Prostate gland (tissue), 2 donors: ENCODE results near the gene PLEKHJ1. TPM values are rescaled to one million over a fixed set of nuclear protein-coding genes. Genes with fewer than 3 reads are reported as not detected.

Experiments used
- DNase-seq: peaks from one replicate; pipeline ENCODE4 v3.0.0-alpha.2; 2019; ENCODE audit warnings: low spot score
- H3K27ac ChIP-seq, 2 donors: fragments of 200-600 bp; sonication (generic); 2 replicates each; pipeline ENCODE4 v1.5.1; 2017 to 2019
- H3K27me3 ChIP-seq: fragments of 200-600 bp; sonication (generic); replicated peaks from 2 replicates; pipeline ENCODE4 v1.5.1; 2019; ENCODE audit not compliant: insufficient read depth
- H3K36me3 ChIP-seq, 2 donors: fragments of 200-600 bp; sonication (generic); 1 replicate in 1 of 2; 2 replicates in 1 of 2; pipeline versions ENCODE4 v1.5.1 to v1.8.1; 2017 to 2019
- H3K4me1 ChIP-seq: fragments of 200-600 bp; sonication (generic); replicated peaks from 2 replicates; pipeline ENCODE4 v1.5.1; 2019
- H3K4me3 ChIP-seq, 2 donors: fragments of 200-600 bp; sonication (generic); 2 replicates each; pipeline ENCODE4 v1.5.1; 2017 to 2019
- H3K9me3 ChIP-seq: fragments of 200-600 bp; sonication (generic); 2 replicates; pipeline ENCODE4 v1.5.1; 2017
- POLR2A ChIP-seq: fragments of 450-650 bp; IDR thresholded peaks from one replicate; pipeline ENCODE4 v1.6.1; 2016; ENCODE audit warnings: antibody characterized with exemption, mild to moderate bottlenecking
- POLR2AphosphoS5 ChIP-seq: sonication (generic); formaldehyde crosslinking; IDR thresholded peaks from one replicate; pipeline ENCODE4 v1.6.1; 2017; ENCODE audit warnings: antibody characterized with exemption
- WGBS: methylation state at CpG from one replicate; pipeline ENCODE4 v1.1.5; 2018; 5-methylcytosine and 5-hydroxymethylcytosine counted together
- intact Hi-C: fragments of 100-400 bp; cut with DNase I; formaldehyde crosslinking; loops from one replicate; pipeline ENCODE4 v1.14.2; 2022
- total RNA-seq, 2 donors: library from RNA; depleted of rRNA; stranded (reverse); fragments of >200 nt; gene quantifications; one replicate each; pipeline ENCODE4 v1.1.0, GENCODE V29; 2016
- TF ChIP-seq, protein P1 (sequence below), 4 experiments: fragments of 200-600 bp in 2 of 4; fragments of 450-650 bp in 2 of 4; sonication (generic) in 2 of 4; IDR thresholded peaks; 1 replicate in 3 of 4; 2 replicates in 1 of 4; pipeline ENCODE4 v1.5.1; 2016 to 2019; ENCODE audit warnings: antibody characterized with exemption in 4 of 4, mild to moderate bottlenecking in 2 of 4, moderate library complexity in 2 of 4

The PLEKHJ1 gene
- total RNA-seq, 2 donors from 2014 or later = 59.4 to 91.7 TPM

DNA sequence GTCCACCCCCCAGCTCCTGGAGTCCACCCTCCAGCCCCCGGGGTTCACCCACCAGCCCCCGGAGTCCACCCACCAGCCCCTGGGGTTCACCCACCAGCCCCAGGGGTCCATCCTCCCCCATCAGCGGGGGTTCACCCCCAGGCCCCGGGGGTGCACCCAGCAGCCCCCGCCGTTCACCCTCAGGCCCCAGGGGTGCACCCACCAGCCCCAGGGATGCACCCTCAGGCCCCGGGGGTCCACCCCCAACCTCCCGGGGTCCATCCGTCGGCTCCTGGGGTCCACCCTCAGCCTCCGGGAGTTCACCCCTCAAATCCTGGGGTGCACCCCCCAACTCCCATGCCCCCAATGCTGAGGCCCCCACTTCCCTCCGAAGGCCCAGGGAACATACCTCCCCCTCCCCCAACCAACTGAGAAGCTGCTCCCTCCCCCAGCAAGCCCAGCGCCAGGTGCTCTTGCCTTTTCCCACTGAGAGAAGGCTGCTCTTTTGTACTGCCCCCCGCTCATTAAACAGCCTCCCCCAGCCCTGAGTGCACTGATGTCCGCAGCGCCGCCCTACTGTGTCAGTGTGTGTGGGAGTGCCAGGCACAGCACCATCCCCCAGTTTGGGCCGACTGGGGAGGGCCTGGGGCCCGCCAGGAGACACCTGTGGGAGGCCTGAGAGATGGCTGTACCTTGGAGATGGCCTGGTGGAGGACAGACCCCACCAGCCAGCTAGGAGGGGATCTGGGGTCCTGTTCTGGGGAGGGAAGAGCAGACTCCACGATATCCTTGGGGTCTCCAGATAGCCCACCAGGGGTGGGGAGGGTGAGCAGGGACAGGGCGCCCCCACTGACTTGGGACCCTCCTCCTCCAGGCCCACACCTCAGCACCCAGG lies 12.2 kb upstream of the PLEKHJ1 start:
- Histone ChIP-seq H3K9me3 (no peaks in the 10 kb centered on the region), H3K4me1 (no peaks in the 10 kb centered on the region), H3K27ac (no peak overlapping the region), H3K27me3 (peaks cover 14% of the 10 kb centered on the region), H3K36me3 (peaks cover 38 to 43% of the 10 kb centered on the region in 2 donors), H3K4me3 (no peak overlapping the region)
- 86% methylated on average over 21 of the region's 21 CpGs for WGBS
- intact Hi-C loops = no loop called here
- TF ChIP-seq POLR2AphosphoS5 = no peak
- TF ChIP-seq, protein P1, sequence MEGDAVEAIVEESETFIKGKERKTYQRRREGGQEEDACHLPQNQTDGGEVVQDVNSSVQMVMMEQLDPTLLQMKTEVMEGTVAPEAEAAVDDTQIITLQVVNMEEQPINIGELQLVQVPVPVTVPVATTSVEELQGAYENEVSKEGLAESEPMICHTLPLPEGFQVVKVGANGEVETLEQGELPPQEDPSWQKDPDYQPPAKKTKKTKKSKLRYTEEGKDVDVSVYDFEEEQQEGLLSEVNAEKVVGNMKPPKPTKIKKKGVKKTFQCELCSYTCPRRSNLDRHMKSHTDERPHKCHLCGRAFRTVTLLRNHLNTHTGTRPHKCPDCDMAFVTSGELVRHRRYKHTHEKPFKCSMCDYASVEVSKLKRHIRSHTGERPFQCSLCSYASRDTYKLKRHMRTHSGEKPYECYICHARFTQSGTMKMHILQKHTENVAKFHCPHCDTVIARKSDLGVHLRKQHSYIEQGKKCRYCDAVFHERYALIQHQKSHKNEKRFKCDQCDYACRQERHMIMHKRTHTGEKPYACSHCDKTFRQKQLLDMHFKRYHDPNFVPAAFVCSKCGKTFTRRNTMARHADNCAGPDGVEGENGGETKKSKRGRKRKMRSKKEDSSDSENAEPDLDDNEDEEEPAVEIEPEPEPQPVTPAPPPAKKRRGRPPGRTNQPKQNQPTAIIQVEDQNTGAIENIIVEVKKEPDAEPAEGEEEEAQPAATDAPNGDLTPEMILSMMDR (IDR thresholded peaks at IDR 0.05) = no peak
- TF ChIP-seq POLR2A = no peak
- no peak for DNase-seq

DNA sequence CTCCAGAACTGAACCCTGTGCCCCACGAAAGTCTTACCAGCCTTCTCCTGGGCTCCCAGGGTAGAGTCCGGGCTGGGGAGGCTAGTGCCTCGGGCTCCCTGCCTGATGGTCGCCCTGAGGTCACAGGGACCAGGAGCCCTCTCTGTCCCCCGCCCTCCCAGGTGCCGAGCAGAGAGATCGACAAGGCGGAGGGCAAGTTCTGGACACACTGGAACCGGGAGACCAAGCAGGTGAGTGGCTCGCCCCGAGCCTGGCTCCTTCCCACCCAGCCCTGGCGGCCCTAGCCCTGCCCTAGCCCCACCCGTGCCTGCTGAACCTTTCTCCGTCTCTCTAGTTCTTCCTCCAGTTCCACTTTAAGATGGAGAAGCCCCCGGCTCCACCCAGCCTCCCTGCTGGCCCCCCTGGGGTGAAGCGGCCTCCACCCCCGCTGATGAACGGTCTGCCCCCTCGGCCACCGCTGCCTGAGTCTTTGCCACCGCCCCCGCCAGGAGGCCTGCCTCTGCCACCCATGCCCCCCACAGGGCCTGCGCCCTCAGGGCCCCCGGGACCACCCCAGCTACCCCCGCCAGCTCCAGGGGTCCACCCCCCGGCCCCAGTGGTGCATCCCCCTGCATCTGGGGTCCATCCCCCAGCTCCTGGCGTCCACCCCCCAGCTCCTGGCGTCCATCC lies 11.4 kb upstream of the PLEKHJ1 start:
- DNase-seq = no peak
- Histone ChIP-seq H3K4me1 (no peaks in the 10 kb centered on the region), H3K27ac (no peak overlapping the region), H3K9me3 (no peaks in the 10 kb centered on the region), H3K36me3 (peaks cover 40 to 43% of the 10 kb centered on the region in 2 donors), H3K27me3 (peaks cover 11% of the 10 kb centered on the region), H3K4me3 (no peak overlapping the region)
- TF ChIP-seq POLR2AphosphoS5 (no peak), POLR2A (no peak)
- TF ChIP-seq, protein P1 (IDR thresholded peaks at IDR 0.05) = no peak
- 87% methylated on average over 21 of the region's 28 CpGs for WGBS
- intact Hi-C loops = no loop called here

DNA sequence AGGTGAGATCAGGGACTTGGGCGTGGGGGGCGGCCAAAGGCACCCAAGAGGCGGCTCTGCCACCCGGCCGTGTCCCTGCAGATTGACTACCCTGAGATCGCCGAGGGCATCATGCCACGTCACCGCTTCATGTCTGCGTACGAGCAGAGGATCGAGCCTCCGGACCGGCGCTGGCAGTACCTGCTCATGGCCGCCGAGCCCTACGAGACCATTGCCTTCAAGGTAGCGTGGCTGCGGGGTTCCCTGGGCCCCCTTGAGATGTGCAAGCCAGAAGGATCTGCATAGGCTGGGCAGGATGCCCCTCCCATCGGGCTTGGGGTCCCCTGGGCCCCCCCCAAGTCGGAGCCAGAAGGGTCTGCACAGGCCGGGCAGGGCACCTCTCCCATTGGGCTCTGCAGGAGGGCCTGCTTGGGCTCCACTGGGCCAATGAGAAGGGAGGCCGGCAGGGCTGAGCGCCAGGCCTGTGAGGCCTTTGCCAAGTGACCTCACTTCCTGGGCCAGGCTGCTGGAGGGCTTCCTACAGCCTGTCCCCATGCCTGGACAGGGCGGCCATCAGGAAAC lies 10.8 kb upstream of the PLEKHJ1 start:
- no peaks in the 10 kb centered on the region for H3K4me1 ChIP-seq
- no peak overlapping the region for H3K27ac ChIP-seq
- no peaks in the 10 kb centered on the region for H3K9me3 ChIP-seq
- intact Hi-C loops = no loop called here
- H3K36me3 ChIP-seq = peaks cover 40 to 43% of the 10 kb centered on the region in 2 donors
- peaks cover 4% of the 10 kb centered on the region for H3K27me3 ChIP-seq
- no peak for TF ChIP-seq POLR2AphosphoS5
- TF ChIP-seq POLR2A = no peak
- TF ChIP-seq, protein P1 (IDR thresholded peaks at IDR 0.05) = no peak
- H3K4me3 ChIP-seq = no peak overlapping the region
- WGBS = 81% methylated on average over 20 of the region's 26 CpGs
- no peak for DNase-seq

DNA sequence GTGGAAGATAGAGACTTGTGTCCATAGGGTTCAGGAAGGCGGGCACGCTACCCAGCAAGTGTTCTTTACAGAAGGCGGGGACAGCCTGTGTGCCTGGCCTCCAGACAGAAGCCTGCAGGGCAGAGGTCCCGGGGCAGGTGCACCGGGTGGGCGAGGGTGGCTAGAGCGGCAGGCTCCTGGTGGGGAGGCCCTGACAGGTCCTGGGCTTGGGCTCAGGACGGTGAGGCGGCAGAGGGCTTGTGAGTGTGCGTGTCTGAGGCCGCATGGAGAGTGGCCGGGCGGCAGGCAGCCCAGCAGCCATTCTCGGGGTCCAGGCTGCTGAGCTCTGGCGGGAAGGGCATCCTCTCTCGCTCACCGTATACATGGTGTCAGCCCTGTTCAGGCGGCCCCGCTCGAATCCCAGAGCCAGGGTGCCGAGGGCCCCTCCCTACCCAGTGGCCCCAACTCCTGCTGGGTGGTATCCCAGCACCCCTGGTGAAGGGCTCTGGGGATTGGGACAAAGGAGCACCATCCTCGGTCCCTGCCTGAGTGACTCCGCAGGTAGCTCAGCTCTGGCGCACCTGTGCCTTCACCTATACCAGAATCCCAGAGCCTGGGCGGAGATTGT lies 10.0 kb upstream of the PLEKHJ1 start:
- no peaks in the 10 kb centered on the region for H3K9me3 ChIP-seq
- TF ChIP-seq, protein P1 (IDR thresholded peaks at IDR 0.05) = no peak
- TF ChIP-seq POLR2A = no peak
- no peak for TF ChIP-seq POLR2AphosphoS5
- no peaks in the 10 kb centered on the region for H3K27me3 ChIP-seq
- intact Hi-C loops = no loop called here
- DNase-seq = no peak
- peaks cover 40 to 43% of the 10 kb centered on the region in 2 donors for H3K36me3 ChIP-seq
- 88% methylated on average over 21 of the region's 25 CpGs for WGBS
- peaks cover 6% of the 10 kb centered on the region for H3K4me1 ChIP-seq
- no peak overlapping the region for H3K4me3 ChIP-seq
- no peak overlapping the region for H3K27ac ChIP-seq
